GM18873 (cell line): ENCODE measurements around the gene ZDHHC21.

Source experiments
- ATAC-seq: cut with Tn5 transposase; IDR thresholded peaks from one replicate; pipeline ENCODE4 v1.9.1; 2021; ENCODE audit warnings: mild to moderate bottlenecking, moderate library complexity, moderate number of reproducible peaks; ENCODE audit not compliant: unreplicated experiment, low FRiP score

The ZDHHC21 gene

DNA sequence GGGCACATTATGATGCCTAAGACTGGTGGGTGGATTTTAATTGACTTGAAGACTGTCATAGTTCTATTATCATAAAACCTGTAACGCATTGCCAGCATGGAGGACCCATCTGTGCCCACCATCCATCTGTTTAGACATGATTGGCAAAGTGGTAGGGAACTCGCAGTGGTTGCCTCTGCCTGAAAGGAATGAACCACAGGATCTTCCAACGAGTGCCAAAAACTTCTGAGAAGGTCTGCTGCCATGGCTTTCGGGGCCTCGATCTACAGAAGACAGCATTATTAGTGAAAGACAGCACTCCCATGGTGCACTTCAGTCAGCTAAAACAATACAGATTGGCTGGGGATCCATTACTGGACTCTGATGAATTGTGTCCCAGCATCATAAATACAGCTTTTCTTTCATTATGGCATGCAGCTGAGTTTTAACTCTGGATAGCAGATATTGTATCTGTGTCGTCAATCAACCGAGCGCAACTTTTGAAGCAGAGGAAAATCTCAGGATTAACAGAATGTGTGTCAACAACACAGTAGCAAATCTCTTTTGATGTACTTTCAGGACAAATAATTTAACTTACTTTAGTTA, 74.3 kb downstream of the ZDHHC21 start:
- ATAC-seq = no peak

DNA sequence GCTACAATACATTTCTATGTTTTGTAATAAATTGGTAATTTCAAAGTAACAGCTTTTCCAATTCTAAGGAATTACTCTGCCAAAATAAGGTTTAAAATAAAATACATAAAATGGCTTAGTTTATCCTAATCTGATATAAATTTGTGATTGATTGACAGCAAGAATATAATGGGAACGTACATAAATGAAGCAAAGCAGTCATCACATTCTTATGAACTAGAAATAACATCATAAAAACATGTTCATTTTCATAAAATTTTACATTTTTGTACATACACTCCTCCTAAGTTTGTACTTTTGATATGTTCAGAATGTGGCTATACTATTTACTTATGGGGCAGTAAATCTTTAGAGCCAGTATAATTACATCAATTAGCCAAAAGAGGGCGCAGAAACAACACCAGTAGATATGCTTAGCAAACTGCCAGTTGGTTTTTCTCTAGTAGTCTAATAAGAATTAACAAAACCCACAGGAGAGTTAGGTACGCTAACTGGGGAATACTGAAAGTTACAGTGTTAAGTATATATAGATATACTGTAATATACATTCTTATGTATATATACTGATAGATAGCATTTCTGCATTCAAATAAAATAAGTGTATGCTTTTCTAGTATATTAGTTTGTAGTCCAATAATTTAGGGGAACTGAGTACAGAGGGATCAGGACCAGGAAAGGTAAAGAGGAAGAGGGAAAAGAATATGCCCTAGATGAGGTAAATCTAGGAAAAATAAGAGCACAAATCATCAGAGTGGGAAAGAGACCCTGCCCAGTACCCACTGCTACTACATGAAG, 76.8 kb downstream of the ZDHHC21 start:
- ATAC-seq = peak; percentile 80

DNA sequence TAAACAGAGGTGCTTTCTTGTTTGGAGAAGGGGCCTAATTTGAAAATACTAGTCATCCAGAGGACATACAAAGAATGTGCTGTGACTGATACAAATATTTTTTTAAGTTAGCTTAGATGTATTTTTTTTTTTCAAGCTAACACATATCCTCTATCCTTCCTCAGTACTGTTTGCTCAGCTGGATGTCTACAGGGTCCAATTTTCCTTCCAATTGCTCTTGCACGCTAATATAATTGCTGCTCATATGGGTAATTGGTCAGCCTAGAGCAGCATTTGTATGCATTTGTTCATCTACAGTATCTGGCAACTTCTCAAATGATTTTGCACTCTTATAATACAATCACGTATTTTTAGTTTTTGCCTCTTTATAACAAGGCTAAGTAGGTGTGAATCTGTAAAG, 84.7 kb downstream of the ZDHHC21 start:
- ATAC-seq = no peak

DNA sequence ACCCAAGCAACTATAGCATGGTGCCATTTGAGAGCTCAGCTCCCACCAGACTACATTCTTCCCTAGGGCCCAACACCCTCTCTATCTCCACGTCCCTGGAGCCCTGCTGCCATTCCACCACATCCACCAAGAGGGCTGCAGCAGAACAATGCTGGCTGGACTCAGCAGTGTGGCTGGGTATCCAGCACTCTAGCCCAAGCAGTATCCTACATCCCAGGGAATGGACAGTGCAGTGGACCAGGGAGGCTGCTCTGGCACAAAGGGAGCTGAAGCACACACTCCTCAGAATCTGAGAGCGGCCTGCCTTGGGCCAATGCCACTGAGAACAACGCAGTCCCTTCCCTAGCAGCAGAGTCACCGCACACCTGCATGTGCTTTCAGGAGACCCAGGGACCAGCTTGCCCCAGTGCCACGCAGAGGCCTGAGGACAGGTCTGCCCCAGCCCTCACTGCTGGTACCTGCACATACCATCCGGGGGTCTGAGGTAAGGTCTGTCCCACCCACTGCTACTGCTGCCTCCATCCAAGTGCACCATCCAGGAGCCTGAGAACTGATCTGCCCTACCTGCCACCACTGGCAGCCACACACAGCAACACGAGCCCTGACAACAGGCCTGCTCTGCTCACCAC, 95.9 kb downstream of the ZDHHC21 start:
- ATAC-seq = no peak

DNA sequence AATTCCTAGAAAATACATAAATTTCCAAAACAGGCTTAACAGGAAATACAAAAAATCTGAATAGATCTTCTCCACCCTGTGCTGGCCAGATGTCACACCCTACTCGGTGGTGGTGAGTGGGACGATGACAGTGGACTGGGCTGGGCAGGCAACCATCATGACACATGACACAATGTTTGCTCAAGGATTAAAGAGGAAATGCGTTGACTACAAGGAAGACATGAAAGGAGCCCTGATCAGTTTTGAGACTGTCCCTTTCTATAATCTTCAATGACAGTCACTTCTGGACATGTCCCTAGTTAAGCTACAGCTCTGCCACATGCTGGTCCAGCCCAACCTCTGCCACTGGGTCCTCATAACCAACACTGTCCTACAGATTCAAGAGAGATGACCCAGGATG, 99.8 kb downstream of the ZDHHC21 start:
- no peak for ATAC-seq

DNA sequence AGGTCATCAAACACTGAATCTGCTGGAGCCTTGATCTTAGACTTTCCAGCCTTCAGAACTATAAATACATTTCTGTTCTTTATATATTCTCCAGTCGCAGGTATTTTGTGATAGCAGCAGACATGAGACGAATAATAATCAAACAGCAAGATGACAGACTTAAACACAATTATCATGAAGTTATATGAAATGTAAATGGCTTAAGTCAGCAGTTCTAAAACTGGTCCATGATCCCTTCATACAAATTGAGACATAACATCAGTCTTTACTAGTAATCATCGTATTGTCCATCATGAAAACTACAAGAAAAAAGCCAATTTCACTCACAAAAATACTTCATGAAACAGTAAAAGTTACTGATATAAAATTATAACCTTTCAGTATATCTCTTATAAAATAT, 101.8 kb downstream of the ZDHHC21 start:
- ATAC-seq = no peak

DNA sequence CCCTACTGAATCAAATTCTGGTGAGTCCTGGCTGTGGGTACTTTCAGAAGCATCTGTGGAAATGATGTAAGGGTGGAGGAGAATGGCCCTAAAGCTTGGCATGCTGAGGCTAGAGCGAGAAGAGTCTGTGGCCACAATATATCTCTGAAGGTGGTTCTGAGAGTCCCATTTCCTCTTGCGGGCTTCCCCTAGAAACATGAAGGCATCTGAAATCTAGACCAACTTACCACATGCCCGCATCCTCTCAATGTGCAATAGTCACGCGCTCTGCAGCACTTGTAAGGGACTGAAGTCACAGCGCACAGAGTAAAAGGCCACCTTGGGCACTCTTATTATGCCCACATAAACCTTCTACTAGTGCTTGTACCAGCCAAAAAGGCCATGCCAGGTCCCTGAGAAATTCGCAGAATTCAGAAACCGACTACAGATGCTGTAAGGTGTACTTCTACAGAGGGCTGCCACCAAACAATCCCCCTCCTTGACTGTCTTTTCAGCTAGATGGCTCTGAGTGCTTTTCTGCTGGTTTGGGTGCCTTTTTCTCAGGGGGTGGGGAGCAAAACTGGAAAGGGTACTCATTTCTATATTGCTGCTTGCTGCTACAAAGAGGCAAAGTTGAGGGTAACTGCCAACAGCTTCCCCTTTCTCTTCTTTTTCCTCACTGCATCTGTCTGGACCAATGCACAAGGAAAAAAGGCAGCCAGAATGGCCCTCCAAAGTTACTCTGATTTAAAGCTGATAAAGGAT, 107.3 kb downstream of the ZDHHC21 start:
- ATAC-seq = peak; percentile 100

DNA sequence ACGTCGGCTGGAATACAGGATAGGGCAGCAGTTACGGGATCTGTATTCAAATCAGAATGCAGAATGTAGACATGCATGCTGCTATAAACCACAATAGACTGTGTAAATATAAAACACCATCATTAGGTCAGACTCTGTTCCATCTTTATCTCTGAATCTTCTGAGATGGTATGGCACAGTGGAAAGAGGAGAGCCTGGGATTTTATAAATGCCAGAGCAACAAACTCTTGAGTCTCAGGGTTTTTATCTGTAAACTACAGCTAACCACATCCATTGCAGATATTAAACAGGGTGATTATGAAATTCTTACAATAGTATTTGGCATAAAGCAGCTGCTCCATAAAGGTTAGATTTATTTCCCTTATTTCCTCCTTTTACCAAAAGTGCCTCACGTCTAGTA, 108.7 kb downstream of the ZDHHC21 start:
- no peak for ATAC-seq

DNA sequence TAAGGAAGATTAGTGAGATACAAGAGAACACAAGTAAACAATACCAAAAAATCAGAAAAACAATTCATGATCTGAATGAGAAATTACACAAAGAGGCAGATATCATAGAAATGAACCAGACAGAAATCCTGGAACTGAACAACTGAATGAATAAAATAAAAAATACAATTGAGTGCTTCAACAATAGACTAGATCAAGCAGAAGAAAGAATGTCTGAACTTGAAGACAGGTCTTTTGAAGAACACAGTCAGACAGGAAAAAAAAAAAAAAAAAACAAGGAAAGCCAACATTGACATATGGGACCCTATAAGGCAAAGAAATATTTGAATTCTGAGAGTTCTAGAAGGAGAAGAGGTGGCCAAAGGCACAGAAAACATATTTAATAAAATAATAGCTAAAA, 115.2 kb downstream of the ZDHHC21 start:
- ATAC-seq = no peak

DNA sequence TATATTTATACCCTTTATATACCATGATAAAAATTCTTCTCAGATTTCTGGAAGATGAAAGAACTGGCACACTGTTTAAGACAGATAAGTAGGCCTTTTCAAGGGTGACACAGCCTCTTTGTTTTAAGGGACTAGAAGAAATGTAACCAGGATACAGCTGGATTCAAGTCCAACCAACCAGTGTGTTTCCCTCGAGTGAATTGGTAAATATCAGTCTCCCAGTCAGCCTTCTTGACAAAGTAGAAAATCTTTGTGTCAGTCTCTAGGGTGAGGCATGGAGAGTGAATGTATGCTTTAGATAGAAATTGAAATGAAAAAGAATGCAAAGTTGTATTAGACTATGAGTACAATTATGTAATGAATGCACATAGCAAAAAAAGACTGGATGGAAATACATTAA, 119.1 kb downstream of the ZDHHC21 start:
- ATAC-seq = no peak

DNA sequence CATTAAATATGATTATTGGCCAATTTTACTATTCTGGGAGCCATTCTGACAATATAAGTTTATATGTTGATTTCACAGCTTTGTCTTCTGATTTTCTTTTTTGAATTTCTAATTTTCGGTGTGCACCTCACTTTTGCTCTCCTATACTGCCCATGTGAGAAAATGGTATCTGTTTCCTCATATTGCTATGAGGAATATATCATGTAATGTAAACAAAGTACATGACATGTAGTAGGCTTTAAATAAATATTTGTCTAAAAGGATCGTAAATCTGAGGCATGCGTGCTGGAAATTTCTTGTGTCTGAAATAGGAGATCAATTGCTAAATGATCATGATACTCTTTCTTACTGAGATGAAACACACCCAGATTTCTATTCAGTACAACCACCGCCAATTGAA, 119.9 kb downstream of the ZDHHC21 start:
- ATAC-seq = no peak

DNA sequence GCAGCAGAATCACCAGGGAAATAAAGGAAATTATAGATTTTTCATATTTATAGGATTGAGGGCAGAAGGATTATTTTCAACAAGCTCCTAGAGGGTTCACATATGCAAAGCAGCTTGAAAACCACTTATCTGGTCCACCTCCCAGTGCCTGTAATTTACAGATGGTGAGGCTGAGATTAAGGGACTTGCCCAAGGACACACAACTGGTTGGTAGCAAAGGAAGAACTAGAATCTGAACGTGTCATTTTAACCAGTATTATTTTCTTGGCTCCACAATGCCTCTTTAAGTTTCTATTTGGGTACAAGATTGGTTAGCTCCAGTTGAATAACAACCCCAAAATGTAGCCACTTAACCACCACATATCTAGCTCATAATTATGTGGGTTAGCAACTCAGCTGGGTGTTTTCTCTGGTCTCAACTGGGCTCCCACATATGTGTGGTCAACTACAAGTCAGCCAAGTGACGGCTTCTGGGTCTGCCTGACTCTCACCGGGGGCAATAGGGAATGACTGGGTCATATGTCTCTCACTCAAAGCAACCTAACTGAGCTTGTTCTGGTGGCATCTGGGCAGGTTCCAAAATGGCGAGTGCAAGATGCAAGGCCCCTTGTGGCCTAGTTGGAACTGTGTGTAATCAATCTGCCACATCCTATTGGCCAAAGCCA, 127.7 kb downstream of the ZDHHC21 start:
- no peak for ATAC-seq

DNA sequence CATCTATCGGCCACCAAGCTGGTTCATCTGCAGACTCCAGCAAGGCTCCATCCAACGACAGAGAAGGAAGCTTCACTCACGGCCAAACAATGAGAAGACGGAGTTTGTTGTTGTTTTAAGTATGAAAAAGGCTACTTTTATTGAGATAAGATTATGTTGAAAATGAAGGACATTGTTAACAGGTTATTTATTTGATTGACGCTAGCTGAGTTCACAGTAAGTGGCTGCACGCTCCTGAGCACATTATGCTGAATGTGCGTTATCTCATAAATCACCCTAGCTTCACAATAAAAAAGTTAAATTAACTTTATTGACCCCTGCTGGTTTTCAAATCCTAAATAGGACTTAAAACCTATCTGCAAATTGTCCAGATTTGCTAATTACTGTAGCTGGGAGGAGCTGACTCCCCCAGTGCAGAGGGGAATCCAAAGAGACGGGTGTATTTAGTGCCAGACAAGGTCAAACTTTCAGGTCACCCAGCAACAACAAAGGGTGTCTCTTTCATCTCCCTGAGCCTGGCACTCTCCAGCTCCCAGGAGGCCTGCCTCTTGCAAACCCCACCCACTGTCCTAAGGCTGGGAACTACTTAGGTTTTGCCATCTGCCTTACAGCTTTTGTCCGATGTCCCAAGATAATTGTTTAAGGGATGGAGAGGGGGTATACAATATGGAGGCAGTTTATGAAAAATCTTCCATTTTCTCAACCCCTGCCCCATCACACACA, 129.2 kb downstream of the ZDHHC21 start:
- ATAC-seq = no peak

DNA sequence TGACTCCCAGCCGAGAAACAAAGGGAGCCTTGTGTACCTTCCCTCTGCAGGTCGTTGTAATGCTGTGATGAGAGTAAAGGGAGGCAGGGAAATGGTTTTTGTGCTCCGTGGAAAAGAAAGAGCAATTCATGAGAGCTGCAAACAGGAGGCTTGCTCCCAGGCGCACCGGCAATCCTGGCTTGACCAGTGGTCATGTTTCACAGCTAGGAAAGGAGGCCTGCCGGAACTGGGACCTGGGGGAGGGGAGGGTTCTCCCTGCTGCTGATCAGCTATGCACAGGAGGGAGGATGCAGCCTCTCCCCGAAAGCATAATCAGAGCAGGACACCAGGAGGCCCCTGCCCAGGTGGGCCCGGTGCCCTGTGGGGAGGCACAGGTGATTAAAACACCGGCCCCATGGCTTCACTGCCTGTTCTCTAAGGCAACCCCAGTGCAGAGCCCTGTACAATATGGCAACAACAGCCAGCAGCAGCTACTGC, 131.3 kb downstream of the ZDHHC21 start:
- no peak for ATAC-seq
